Rectal smooth muscle tissue (tissue), 1 donor: ENCODE measurements around the gene C22orf39.

Experiments
- H3K27ac ChIP-seq: one replicate; pipeline ENCODE4 v1.7.0; 2013; ENCODE audit warnings: low read depth, low read length, inconsistent platforms
- H3K27me3 ChIP-seq: one replicate; pipeline ENCODE4 v1.7.0; 2013; ENCODE audit warnings: low read length; ENCODE audit not compliant: control insufficient read depth, insufficient read depth
- H3K36me3 ChIP-seq: one replicate; pipeline ENCODE4 v1.7.0; 2013; ENCODE audit warnings: low read length; ENCODE audit not compliant: control insufficient read depth, insufficient read depth
- H3K4me1 ChIP-seq: one replicate; pipeline ENCODE4 v1.7.0; 2013; ENCODE audit warnings: low read length; ENCODE audit not compliant: control insufficient read depth, insufficient read depth
- H3K4me3 ChIP-seq: one replicate; pipeline ENCODE4 v1.7.0; 2013; ENCODE audit warnings: low read length
- H3K9ac ChIP-seq: one replicate; pipeline ENCODE4 v1.7.0; 2013; ENCODE audit warnings: low read length

Gene C22orf39

GRCh38 chr22:19471572-19471971, 24.1 kb upstream of the C22orf39 start:
- Histone ChIP-seq H3K36me3 (peaks cover 59% of the 10 kb centered on the region), H3K27me3 (no peaks in the 10 kb centered on the region), H3K4me1 (no peaks in the 10 kb centered on the region), H3K27ac (no peak overlapping the region), H3K4me3 (no peak overlapping the region), H3K9ac (no peak overlapping the region)

GRCh38 chr22:19470010-19470409, 22.5 kb upstream of the C22orf39 start:
- Histone ChIP-seq H3K36me3 (peaks cover 70% of the 10 kb centered on the region), H3K27me3 (no peaks in the 10 kb centered on the region), H3K4me1 (no peaks in the 10 kb centered on the region)

GRCh38 chr22:19469421-19469820, 21.9 kb upstream of the C22orf39 start:
- Histone ChIP-seq H3K4me1 (no peaks in the 10 kb centered on the region), H3K9ac (no peak overlapping the region), H3K27ac (no peak overlapping the region), H3K4me3 (no peak overlapping the region), H3K27me3 (no peaks in the 10 kb centered on the region), H3K36me3 (peaks cover 72% of the 10 kb centered on the region)

More at GRCh38 chr22:19470010-19470409, 22.5 kb upstream of the C22orf39 start:
- no peak overlapping the region for H3K4me3 ChIP-seq
- H3K9ac ChIP-seq, result no peak overlapping the region
- H3K27ac ChIP-seq, result no peak overlapping the region

GRCh38 chr22:19467912-19468311, 20.4 kb upstream of the C22orf39 start:
- H3K27ac ChIP-seq, result no peak overlapping the region
- no peak overlapping the region for H3K9ac ChIP-seq
- H3K4me3 ChIP-seq, result no peak overlapping the region
- no peaks in the 10 kb centered on the region for H3K4me1 ChIP-seq
- no peaks in the 10 kb centered on the region for H3K27me3 ChIP-seq
- H3K36me3 ChIP-seq, result peaks cover 73% of the 10 kb centered on the region

- H3K27ac ChIP-seq, result no peak overlapping the region
- H3K36me3 ChIP-seq, result peaks cover 67% of the 10 kb centered on the region
- H3K27me3 ChIP-seq, result no peaks in the 10 kb centered on the region
- no peak overlapping the region for H3K4me3 ChIP-seq
- no peaks in the 10 kb centered on the region for H3K4me1 ChIP-seq
- H3K9ac ChIP-seq, result no peak overlapping the region
These were observed 19.6 kb upstream of the C22orf39 start for GRCh38 chr22:19466848-19467752.

- Histone ChIP-seq H3K9ac (no peak overlapping the region), H3K36me3 (peaks cover 61% of the 10 kb centered on the region), H3K27ac (no peak overlapping the region), H3K4me3 (no peak overlapping the region), H3K27me3 (no peaks in the 10 kb centered on the region), H3K4me1 (no peaks in the 10 kb centered on the region)
These were observed 18.7 kb upstream of the C22orf39 start for GRCh38 chr22:19466126-19466716.

GRCh38 chr22:19464975-19465374, 17.5 kb upstream of the C22orf39 start:
- Histone ChIP-seq H3K27me3 (no peaks in the 10 kb centered on the region), H3K4me1 (no peaks in the 10 kb centered on the region), H3K27ac (no peak overlapping the region), H3K9ac (no peak overlapping the region), H3K36me3 (peaks cover 55% of the 10 kb centered on the region), H3K4me3 (no peak overlapping the region)

- peaks cover 50% of the 10 kb centered on the region for H3K36me3 ChIP-seq
- H3K27me3 ChIP-seq, result no peaks in the 10 kb centered on the region
- H3K4me1 ChIP-seq, result no peaks in the 10 kb centered on the region
- no peak overlapping the region for H3K9ac ChIP-seq
- no peak overlapping the region for H3K4me3 ChIP-seq
- no peak overlapping the region for H3K27ac ChIP-seq
These were observed 17.0 kb upstream of the C22orf39 start for GRCh38 chr22:19464546-19464945.

GRCh38 chr22:19463491-19464469, 16.3 kb upstream of the C22orf39 start:
- H3K27ac ChIP-seq, result no peak overlapping the region

GRCh38 chr22:19463008-19463407, 15.5 kb upstream of the C22orf39 start:
- H3K27me3 ChIP-seq, result no peaks in the 10 kb centered on the region
- no peak overlapping the region for H3K4me3 ChIP-seq
- H3K27ac ChIP-seq, result no peak overlapping the region
- no peaks in the 10 kb centered on the region for H3K4me1 ChIP-seq
- peaks cover 37% of the 10 kb centered on the region for H3K36me3 ChIP-seq
- no peak overlapping the region for H3K9ac ChIP-seq

More at GRCh38 chr22:19463491-19464469, 16.3 kb upstream of the C22orf39 start:
- no peaks in the 10 kb centered on the region for H3K4me1 ChIP-seq
- peaks cover 43% of the 10 kb centered on the region for H3K36me3 ChIP-seq
- no peaks in the 10 kb centered on the region for H3K27me3 ChIP-seq
- no peak overlapping the region for H3K9ac ChIP-seq
- no peak overlapping the region for H3K4me3 ChIP-seq

GRCh38 chr22:19461506-19461905, 14.0 kb upstream of the C22orf39 start:
- Histone ChIP-seq H3K27ac (no peak overlapping the region), H3K4me1 (no peaks in the 10 kb centered on the region), H3K9ac (no peak overlapping the region), H3K27me3 (no peaks in the 10 kb centered on the region), H3K4me3 (no peak overlapping the region), H3K36me3 (peaks cover 27% of the 10 kb centered on the region)

GRCh38 chr22:19460036-19460435, 12.5 kb upstream of the C22orf39 start:
- Histone ChIP-seq H3K4me1 (no peaks in the 10 kb centered on the region), H3K27me3 (no peaks in the 10 kb centered on the region), H3K27ac (no peak overlapping the region), H3K4me3 (no peak overlapping the region), H3K36me3 (peaks cover 23% of the 10 kb centered on the region), H3K9ac (no peak overlapping the region)
